Aorta (tissue), 5 donors: ENCODE results near the gene EXT2. TPM values are rescaled to one million over a fixed set of nuclear protein-coding genes. Genes with fewer than 3 reads are reported as not detected.

Source experiments
- ATAC-seq: fragments of 200-7000 bp; cut with Tn5 transposase; one replicate; pipeline ENCODE4 v1.9.1; 2022; ENCODE audit warnings: moderate library complexity; ENCODE audit not compliant: low FRiP score
- DNase-seq, 2 donors: peaks; one replicate each; pipeline ENCODE4 v3.0.0-alpha.2; 2020
- H3K27ac ChIP-seq, 2 donors: one replicate each; pipeline ENCODE4 v1.5.1; 2013; ENCODE audit warnings: low read length in 2 of 2, mild to moderate bottlenecking in 2 of 2, moderate library complexity in 2 of 2, control low read depth in 1 of 2, inconsistent platforms in 1 of 2, low read depth in 1 of 2
- H3K27me3 ChIP-seq, 2 donors: one replicate each; pipeline ENCODE4 v1.6.1; 2013; ENCODE audit warnings: control low read depth in 1 of 2, low read length in 1 of 2, mild to moderate bottlenecking in 1 of 2, moderate library complexity in 1 of 2; ENCODE audit not compliant: insufficient read depth in 2 of 2, control insufficient read depth in 1 of 2
- H3K36me3 ChIP-seq, 2 donors: one replicate each; pipeline ENCODE4 v1.6.1; 2013; ENCODE audit warnings: control low read depth in 1 of 2, low read length in 1 of 2, mild to moderate bottlenecking in 1 of 2; ENCODE audit not compliant: insufficient read depth in 2 of 2, control insufficient read depth in 1 of 2
- H3K4me1 ChIP-seq, 2 donors: one replicate each; pipeline ENCODE4 v1.6.1; 2013; ENCODE audit warnings: low read length in 2 of 2, control low read depth in 1 of 2, mild to moderate bottlenecking in 1 of 2, moderate library complexity in 1 of 2; ENCODE audit not compliant: insufficient read depth in 2 of 2, control insufficient read depth in 1 of 2
- H3K4me3 ChIP-seq, 2 donors: one replicate each; pipeline ENCODE4 v1.5.1; 2013; ENCODE audit warnings: low read length in 2 of 2, control low read depth in 1 of 2, mild to moderate bottlenecking in 1 of 2
- H3K9me3 ChIP-seq: one replicate; pipeline ENCODE4 v1.6.1; 2013; ENCODE audit warnings: mild to moderate bottlenecking, low read length; ENCODE audit not compliant: control insufficient read depth
- WGBS, 2 donors: extraction: QIAGEN DNeasy Blood & Tissue Kit; methylation state at CpG; one replicate each; pipeline ENCODE4 v1.1.7; 2013; 5-methylcytosine and 5-hydroxymethylcytosine counted together
- intact Hi-C, 2 donors: fragments of 100-400 bp; cut with DNase I; formaldehyde crosslinking; loops; one replicate each; pipeline versions ENCODE4 v1.14.2 to v1.15.0; 2022
- polyA plus RNA-seq, 2 donors: library from polyadenylated mRNA; stranded (reverse); fragments of 200-250 nt; gene quantifications; one replicate each; pipeline ENCODE4 v1.2.3, GENCODE V29; 2013
- total RNA-seq, 2 donors: library from RNA; stranded (reverse); fragmentation: NEBNext Ultra II Directional; extraction: Animal tissue kit (Norgen Biotek cat#: 25700); gene quantifications; one replicate each; pipeline ENCODE4 v1.2.1, GENCODE V29; 2021
- donor health status: healthy with polysubstance abuse.
- donor health status: Bipolar disorder and iron deficiency.
- donor health status: DM: no; HTN: no; CAD: no.
- donor health status: DM: no; HTN: no; CAD: no.
- donor health status: DM: yes; HTN: yes; CAD: no.

The EXT2 gene
- total and polyA plus RNA-seq, 4 donors: 16.0 to 69.4 (median 51.6) TPM

DNA sequence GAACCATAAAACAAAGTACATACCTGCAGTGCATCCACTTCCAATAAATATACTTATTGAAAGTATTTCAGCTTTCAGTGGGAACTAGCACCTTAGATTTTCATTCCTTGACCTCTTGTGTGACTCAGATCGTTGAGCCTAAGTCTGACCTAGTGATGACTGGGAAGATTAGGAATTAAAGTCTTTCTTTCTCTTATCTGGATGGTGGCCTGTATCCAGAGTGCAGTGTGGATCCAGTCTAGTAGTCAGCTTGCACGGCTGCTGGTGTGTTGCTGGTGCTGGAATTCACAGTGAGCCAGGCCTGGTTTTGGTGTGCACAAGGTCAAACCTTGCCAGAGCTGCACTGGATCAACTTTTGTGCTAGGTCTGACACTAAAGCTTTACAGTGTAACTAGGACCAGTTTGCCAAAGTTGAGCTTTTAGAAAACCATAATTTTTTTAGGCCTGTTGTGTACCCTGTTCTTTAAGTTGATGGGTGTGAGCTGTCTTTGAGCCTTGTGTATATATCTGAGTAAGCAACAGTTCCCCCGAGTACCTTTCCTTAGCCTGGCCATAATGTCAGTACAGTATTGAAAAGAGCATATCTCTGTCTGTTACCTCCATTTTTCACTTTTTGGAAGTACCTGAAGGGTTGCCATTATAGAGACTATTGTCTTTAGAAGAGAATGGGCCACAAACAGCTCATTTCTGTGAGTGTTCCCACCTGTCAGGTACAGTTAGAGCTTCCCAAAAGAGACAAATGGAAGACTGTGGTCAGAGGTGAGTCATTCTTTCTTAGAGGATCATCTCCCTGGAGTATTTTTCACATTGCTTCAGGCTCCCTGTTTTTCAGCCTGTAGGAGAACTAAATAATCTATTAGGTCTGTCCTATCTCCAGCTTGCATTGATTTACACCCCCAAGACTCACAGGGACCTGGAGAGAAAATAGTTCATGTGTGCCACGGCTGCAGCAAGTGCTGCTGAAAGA is 124.6 kb downstream of the EXT2 start:
- Histone ChIP-seq H3K4me1 (no peaks in the 10 kb centered on the region), H3K27ac (no peak overlapping the region), H3K36me3 (peaks cover 0 to 2% of the 10 kb centered on the region in 2 donors), H3K4me3 (no peak overlapping the region), H3K9me3 (no peaks in the 10 kb centered on the region), H3K27me3 (no peaks in the 10 kb centered on the region)
- no peak for ATAC-seq
- intact Hi-C loops: no loop called here
- DNase-seq: no peak
- 90 to 91% methylated on average over 4 of the region's 4 CpGs for WGBS, 2 donors

GRCh38 chr11:44221456-44221855 is 126.0 kb downstream of the EXT2 start:
- H3K9me3 ChIP-seq: no peaks in the 10 kb centered on the region
- H3K4me1 ChIP-seq: no peaks in the 10 kb centered on the region
- intact Hi-C loops: no loop called here
- DNase-seq: no peak
- no peak overlapping the region for H3K27ac ChIP-seq
- no peak overlapping the region for H3K4me3 ChIP-seq
- H3K36me3 ChIP-seq: peaks cover under 1 to 4% of the 10 kb centered on the region in 2 donors
- 77 to 79% methylated on average over 3 of the region's 3 CpGs for WGBS, 2 donors
- ATAC-seq: no peak
- H3K27me3 ChIP-seq: no peaks in the 10 kb centered on the region

DNA sequence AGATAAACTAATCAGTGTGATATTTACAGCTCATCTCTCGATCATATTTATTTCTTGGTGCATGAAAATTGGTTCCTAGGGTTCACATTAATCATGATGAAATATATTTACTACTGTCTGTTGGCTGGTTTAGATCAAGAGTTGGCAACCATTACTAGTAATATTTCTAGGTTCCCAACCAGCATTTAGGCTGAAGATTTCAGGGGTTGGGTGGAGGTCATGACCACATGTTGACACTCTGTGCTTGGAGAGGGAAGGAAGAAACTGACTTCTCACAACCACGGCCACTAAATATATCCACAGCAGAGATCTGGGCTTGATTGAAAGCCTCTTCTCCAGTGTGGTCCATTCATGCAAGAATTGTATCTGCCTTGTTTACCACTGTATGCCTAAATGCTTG is 126.5 kb downstream of the EXT2 start:
- no peaks in the 10 kb centered on the region for H3K4me1 ChIP-seq
- peaks cover 2 to 4% of the 10 kb centered on the region in 2 donors for H3K36me3 ChIP-seq
- intact Hi-C loops: no loop called here
- no peaks in the 10 kb centered on the region for H3K9me3 ChIP-seq
- no peak for ATAC-seq
- no peak overlapping the region for H3K27ac ChIP-seq
- H3K4me3 ChIP-seq: no peak overlapping the region
- H3K27me3 ChIP-seq: no peaks in the 10 kb centered on the region
- no peak for DNase-seq
- WGBS, 2 donors: 90 to 94% methylated on average over 2 of the region's 2 CpGs

DNA sequence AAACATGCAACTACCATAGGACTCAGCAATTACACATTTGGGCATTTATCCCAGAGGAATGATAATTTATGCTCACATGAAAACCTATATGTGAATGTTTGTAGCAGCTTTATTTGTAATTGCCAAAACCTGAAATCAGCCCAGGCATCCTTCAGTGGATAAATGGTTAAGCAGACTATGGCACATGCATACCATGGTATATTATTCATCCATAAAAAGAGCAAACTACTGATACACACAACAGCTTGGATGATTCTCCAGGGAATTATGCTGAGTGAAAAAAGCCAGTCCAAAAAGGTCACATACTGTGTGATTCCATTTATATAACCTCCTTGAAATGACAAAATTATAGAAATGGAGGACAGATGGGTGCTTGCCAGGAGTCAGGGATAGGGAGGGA is 127.8 kb downstream of the EXT2 start:
- Histone ChIP-seq H3K4me1 (no peaks in the 10 kb centered on the region), H3K9me3 (no peaks in the 10 kb centered on the region), H3K27me3 (no peaks in the 10 kb centered on the region), H3K36me3 (peaks cover 2 to 4% of the 10 kb centered on the region in 2 donors), H3K4me3 (no peak overlapping the region), H3K27ac (no peak overlapping the region)
- DNase-seq: no peak
- intact Hi-C loops: no loop called here
- no peak for ATAC-seq

DNA sequence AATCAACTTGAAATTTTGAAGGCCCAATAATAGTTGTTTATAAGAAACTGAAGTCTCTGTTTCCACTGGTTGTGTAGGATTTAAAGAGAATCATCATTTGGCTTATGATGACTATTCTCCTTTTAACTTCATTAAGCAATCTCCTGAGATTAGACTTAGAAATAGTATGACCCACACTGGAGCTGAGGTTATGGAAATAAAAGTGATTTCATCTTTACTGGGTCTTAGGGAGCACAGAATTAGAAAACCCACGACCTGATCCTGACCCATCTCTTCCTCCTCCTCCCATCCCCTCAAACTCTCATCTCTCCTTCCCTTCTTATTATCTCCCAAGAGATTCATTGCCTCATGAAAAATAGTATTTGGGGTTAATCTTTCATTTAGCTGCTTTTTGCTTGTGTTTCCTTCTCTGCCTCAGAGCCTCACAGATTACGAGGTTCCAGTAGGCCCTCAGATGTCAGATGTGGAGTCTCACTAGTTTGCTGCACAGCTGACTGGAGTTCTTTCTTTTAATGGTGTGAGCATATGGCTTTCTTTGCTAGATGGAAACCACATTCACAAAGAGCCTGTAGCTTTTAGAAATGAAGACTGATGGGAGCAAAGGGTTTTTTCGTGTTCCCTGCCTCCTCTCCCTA is 129.5 kb downstream of the EXT2 start:
- Histone ChIP-seq H3K4me1 (no peaks in the 10 kb centered on the region), H3K36me3 (peaks cover 2 to 4% of the 10 kb centered on the region in 2 donors), H3K27ac (no peak overlapping the region), H3K27me3 (no peaks in the 10 kb centered on the region), H3K4me3 (no peak overlapping the region), H3K9me3 (no peaks in the 10 kb centered on the region)
- 91 to 93% methylated on average over 3 of the region's 3 CpGs for WGBS, 2 donors
- intact Hi-C loops: no loop called here
- ATAC-seq: no peak
- DNase-seq: no peak

DNA sequence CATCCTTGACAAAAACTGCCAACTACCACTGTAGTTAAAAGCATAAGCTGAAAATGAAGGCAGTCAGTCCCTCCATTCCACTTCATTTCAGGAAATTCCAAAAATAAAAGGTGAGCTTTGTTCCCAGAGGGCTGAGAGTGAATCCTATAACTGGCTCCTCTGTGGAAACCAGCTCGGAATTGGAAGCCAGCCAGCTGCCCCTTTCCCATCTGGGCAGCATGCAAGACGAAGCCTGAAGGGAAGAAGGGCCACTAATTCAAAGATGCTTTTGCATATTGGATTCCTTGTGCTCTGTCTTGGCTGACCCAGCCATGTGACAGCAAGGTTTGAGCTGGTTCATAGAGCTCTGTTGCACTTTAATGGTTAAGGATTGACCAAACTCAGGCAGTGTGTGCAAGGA is 131.0 kb downstream of the EXT2 start:
- peaks cover 2% of the 10 kb centered on the region in 2 donors for H3K36me3 ChIP-seq
- DNase-seq: no peak
- H3K27me3 ChIP-seq: no peaks in the 10 kb centered on the region
- WGBS, 2 donors: 82 to 83% methylated on average over 2 of the region's 2 CpGs
- no peak overlapping the region for H3K27ac ChIP-seq
- no peak for ATAC-seq
- H3K4me1 ChIP-seq: no peaks in the 10 kb centered on the region
- H3K9me3 ChIP-seq: no peaks in the 10 kb centered on the region
- H3K4me3 ChIP-seq: no peak overlapping the region
- intact Hi-C loops: no loop called here

DNA sequence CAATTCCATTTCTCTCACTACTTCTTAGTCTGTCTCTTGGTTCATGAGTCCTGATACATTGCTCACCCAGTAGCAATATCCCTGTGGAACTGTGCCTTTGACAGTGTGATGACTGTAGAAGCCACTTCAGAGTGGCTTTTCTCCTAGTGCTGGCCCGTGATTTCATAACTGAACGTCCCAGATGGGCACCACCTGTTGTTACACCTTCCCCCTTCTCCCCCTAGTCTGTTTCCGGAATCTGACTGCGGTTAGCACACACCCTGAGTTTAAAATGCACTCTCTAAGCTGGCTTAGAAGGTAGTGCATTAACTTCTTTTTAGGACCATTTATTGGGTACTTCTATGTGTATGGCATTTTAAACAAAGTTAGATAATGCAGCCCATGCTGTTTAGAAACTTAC is 131.5 kb downstream of the EXT2 start:
- H3K4me1 ChIP-seq: no peaks in the 10 kb centered on the region
- peaks cover 2% of the 10 kb centered on the region in 2 donors for H3K36me3 ChIP-seq
- 72 to 89% methylated on average over 4 of the region's 4 CpGs for WGBS, 2 donors
- intact Hi-C loops: no loop called here
- ATAC-seq: no peak
- no peaks in the 10 kb centered on the region for H3K27me3 ChIP-seq
- no peak overlapping the region for H3K27ac ChIP-seq
- DNase-seq: no peak
- no peak overlapping the region for H3K4me3 ChIP-seq
- no peaks in the 10 kb centered on the region for H3K9me3 ChIP-seq

DNA sequence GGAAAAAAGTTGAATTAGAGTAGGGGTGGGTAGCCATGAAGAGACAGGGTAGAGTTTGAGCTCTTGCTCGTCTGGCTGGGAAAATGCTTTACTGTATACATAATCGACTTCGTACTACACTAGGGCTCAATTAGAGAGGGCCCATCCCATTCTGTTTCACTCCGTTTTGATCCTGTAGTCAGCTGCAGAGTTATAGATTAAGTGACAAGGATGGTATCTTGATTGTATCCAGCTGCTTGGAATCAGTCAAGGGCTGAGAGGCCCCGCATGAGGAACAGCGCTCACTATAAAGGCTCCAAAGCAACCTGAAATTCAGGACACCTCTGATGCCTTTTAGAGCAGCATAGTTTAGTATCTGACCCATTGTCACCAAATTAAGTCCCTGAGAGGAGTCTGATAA is 132.9 kb downstream of the EXT2 start:
- ATAC-seq (no peak), DNase-seq (no peak)
- no peak overlapping the region for H3K27ac ChIP-seq
- intact Hi-C loops: no loop called here
- H3K9me3 ChIP-seq: no peaks in the 10 kb centered on the region
- 90% methylated on average over 6 of the region's 6 CpGs for WGBS, 2 donors
- no peaks in the 10 kb centered on the region for H3K4me1 ChIP-seq
- H3K4me3 ChIP-seq: no peak overlapping the region
- H3K27me3 ChIP-seq: no peaks in the 10 kb centered on the region
- peaks cover 2% of the 10 kb centered on the region in 2 donors for H3K36me3 ChIP-seq

GRCh38 chr11:44229098-44229497 is 133.6 kb downstream of the EXT2 start:
- DNase-seq: no peak
- Histone ChIP-seq H3K27me3 (no peaks in the 10 kb centered on the region), H3K36me3 (peaks cover 2% of the 10 kb centered on the region in 2 donors), H3K4me3 (no peak overlapping the region), H3K4me1 (no peaks in the 10 kb centered on the region), H3K9me3 (no peaks in the 10 kb centered on the region), H3K27ac (no peak overlapping the region)
- 48 to 50% methylated on average over 4 of the region's 4 CpGs for WGBS, 2 donors
- intact Hi-C loops: no loop called here
- ATAC-seq: no peak
